Stimulated activated CD8-positive, alpha-beta memory T cell treated with anti-CD3 and anti-CD28 coated beads, Interleukin-12 subunit alpha, Interleukin-12 subunit beta, amount 100 ng/mL, for 1 hour (primary cell): ENCODE results near the gene PRAME.
"Not testable (repeated sequence)": the region's sequence is repeated elsewhere in the genome, so short reads cannot be mapped to it uniquely, and the experiment has no call there.

Experiments
- DNase-seq: peaks from one replicate; pipeline ENCODE4 v3.0.0-alpha.2; 2020; ENCODE audit warnings: low read depth

PRAME gene

GRCh38 chr22:22520667-22521602 is 38.1 kb downstream of the PRAME start:
- DNase-seq = no peak

GRCh38 chr22:22520020-22520656 is 38.9 kb downstream of the PRAME start, which contains the start of gene ZNF280A:
TSS of gene ZNF280A (minus strand) at chr22:22520270. CDS start at chr22:22515630, 4,640 bp downstream.
- no peak for DNase-seq

GRCh38 chr22:22519591-22519990 is 39.5 kb downstream of the PRAME start:
- no peak for DNase-seq

GRCh38 chr22:22516992-22517391 is 42.1 kb downstream of the PRAME start:
- no peak for DNase-seq

GRCh38 chr22:22515890-22516289 is 43.2 kb downstream of the PRAME start:
- no peak for DNase-seq

- not testable (repeated sequence) for DNase-seq
These were observed 44.6 kb downstream of the PRAME start for GRCh38 chr22:22514431-22514830.

GRCh38 chr22:22513619-22514018 is 45.4 kb downstream of the PRAME start:
- no peak for DNase-seq

GRCh38 chr22:22512951-22513350 is 46.1 kb downstream of the PRAME start:
- no peak for DNase-seq

- DNase-seq = not testable (repeated sequence)
These were observed 48.2 kb downstream of the PRAME start for GRCh38 chr22:22510833-22511232.

- DNase-seq = not testable (repeated sequence)
These were observed 49.2 kb downstream of the PRAME start for GRCh38 chr22:22509912-22510311.

- DNase-seq = peak; percentile 60
These were observed 50.5 kb downstream of the PRAME start, which contains the start of gene ZNF280B for GRCh38 chr22:22508274-22509176. TSS of gene ZNF280B (minus strand) at chr22:22508742. CDS start at chr22:22489398, 19,344 bp downstream.

- no peak for DNase-seq
These were observed 51.3 kb downstream of the PRAME start for GRCh38 chr22:22507743-22508273.

GRCh38 chr22:22506736-22507135 is 52.3 kb downstream of the PRAME start:
- no peak for DNase-seq

- DNase-seq = no peak
These were observed 60.8 kb downstream of the PRAME start for GRCh38 chr22:22498267-22498666.
